Calu3 (cell line): ENCODE results near the gene LRRC25. TPM values are rescaled to one million over a fixed set of nuclear protein-coding genes. Genes with fewer than 3 reads are reported as not detected.

ENCODE experiments used
- BruUV-seq: library from RNA; stranded (reverse); fragments of 400-500 nt; replicated peaks from 2 replicates; lab custom pipeline; 2021; lab: Mats Ljungman, UMichigan
- CTCF ChIA-PET: fragments of 300-600 bp; sonication (Branson Sonifier 250); formaldehyde crosslinking; loops from one replicate; lab custom pipeline; 2022; ENCODE audit warnings: antibody characterized with exemption; lab: Charles Lee
- DNase-seq: peaks from one replicate; pipeline ENCODE4 v3.0.0; 2022
- H3K27ac Mint-ChIP-seq: one replicate; pipeline ENCODE4 v1.8.0; 2022; ENCODE audit warnings: mixed read lengths; ENCODE audit not compliant: unreplicated experiment
- H3K27me3 Mint-ChIP-seq: one replicate; pipeline ENCODE4 v1.8.0; 2022; ENCODE audit warnings: mixed read lengths; ENCODE audit not compliant: unreplicated experiment
- H3K36me3 Mint-ChIP-seq: one replicate; pipeline ENCODE4 v1.8.0; 2022; ENCODE audit warnings: mild to moderate bottlenecking, moderate library complexity, mixed read lengths; ENCODE audit not compliant: insufficient read depth, unreplicated experiment
- H3K4me1 Mint-ChIP-seq: one replicate; pipeline ENCODE4 v1.8.0; 2022; ENCODE audit warnings: mild to moderate bottlenecking, low read depth, mixed read lengths; ENCODE audit not compliant: unreplicated experiment
- H3K4me3 Mint-ChIP-seq: one replicate; pipeline ENCODE4 v1.8.0; 2022; ENCODE audit warnings: mild to moderate bottlenecking, low read depth, moderate library complexity, mixed read lengths; ENCODE audit not compliant: unreplicated experiment
- H3K9me3 Mint-ChIP-seq: one replicate; pipeline ENCODE4 v1.8.0; 2022; ENCODE audit warnings: low read depth, mixed read lengths; ENCODE audit not compliant: unreplicated experiment
- intact Hi-C: fragments of 100-400 bp; cut with micrococcal nuclease; formaldehyde crosslinking; loops from one replicate; pipeline ENCODE4 v1.10.0; 2022; ENCODE audit not compliant: unreplicated experiment
- total RNA-seq: library from RNA; stranded (reverse); gene quantifications from 2 replicates; pipeline ENCODE4 v1.2.3, GENCODE V29; 2022
- TF ChIP-seq, protein P1 (sequence below): fragments of 200-600 bp; IDR thresholded peaks from one replicate; pipeline ENCODE4 v1.8.0; 2022; ENCODE audit warnings: antibody characterized with exemption; ENCODE audit not compliant: unreplicated experiment

The LRRC25 gene
- total RNA-seq, 1 experiment from 2014 or later, result not detected

DNA sequence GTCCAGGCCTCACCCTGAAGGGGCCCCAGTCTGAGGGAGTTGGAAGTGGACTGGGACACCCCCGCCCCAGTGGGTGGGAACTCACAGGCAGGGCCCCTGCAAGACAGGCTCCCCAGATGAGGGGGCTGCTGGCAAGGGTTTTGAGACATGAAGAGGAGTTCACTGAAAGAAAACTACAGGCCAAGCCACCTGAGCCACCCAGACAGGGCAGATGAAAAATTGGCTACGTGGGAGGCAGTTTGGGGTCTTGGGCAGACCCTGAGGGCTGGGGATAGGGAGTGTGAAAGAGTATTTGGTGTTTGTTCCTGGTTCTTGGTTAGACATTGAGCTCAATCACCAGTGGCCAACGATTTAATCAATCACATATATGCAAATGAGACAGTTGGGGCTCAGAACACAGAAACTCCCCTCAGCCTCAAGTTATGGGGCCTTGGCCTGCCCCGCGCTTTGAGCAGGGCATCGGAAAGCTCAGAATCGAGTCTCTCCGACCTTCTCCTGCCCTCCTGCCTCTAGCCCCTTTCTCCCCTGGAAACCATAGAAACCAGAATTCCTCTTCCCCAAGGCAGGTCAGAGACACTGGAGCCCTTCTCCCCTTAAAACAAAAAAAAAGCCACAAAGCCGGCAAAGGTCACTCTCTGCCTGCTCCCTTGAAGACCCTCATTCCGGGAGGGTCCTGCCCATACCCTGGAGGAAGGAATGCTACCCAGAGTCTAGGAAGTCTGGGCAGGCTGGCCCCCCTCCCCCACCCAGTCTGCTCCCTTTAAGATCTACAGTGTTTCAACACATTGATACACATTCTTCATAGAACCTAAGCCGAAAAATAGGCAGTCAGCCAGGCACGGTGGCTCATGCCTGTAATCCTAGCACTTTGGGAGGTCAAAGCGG is 41.8 kb upstream of the LRRC25 start:
- peaks cover 2% of the 10 kb centered on the region for H3K9me3 Mint-ChIP-seq
- CTCF ChIA-PET, result interaction anchor here (0.7 kb wide), 1 partner anchor 208 kb away, joined by 3 read pairs; no protein-coding TSS in a partner anchor
- BruUV-seq, result no TSS peak
- peaks cover 61% of the 10 kb centered on the region for H3K36me3 Mint-ChIP-seq
- intact Hi-C loops, result no loop called here
- TF ChIP-seq, protein P1, sequence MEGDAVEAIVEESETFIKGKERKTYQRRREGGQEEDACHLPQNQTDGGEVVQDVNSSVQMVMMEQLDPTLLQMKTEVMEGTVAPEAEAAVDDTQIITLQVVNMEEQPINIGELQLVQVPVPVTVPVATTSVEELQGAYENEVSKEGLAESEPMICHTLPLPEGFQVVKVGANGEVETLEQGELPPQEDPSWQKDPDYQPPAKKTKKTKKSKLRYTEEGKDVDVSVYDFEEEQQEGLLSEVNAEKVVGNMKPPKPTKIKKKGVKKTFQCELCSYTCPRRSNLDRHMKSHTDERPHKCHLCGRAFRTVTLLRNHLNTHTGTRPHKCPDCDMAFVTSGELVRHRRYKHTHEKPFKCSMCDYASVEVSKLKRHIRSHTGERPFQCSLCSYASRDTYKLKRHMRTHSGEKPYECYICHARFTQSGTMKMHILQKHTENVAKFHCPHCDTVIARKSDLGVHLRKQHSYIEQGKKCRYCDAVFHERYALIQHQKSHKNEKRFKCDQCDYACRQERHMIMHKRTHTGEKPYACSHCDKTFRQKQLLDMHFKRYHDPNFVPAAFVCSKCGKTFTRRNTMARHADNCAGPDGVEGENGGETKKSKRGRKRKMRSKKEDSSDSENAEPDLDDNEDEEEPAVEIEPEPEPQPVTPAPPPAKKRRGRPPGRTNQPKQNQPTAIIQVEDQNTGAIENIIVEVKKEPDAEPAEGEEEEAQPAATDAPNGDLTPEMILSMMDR, result no peak
- peaks cover 25% of the 10 kb centered on the region for H3K4me1 Mint-ChIP-seq
- peak overlapping the region; percentile 33 for H3K27ac Mint-ChIP-seq
- peak; percentile 37 for DNase-seq
- H3K27me3 Mint-ChIP-seq, result no peaks in the 10 kb centered on the region
- peak overlapping the region; percentile 72 for H3K4me3 Mint-ChIP-seq

GRCh38 chr19:18438331-18439024 is 41.1 kb upstream of the LRRC25 start:
- CTCF ChIA-PET, result no interaction called here
- peaks cover 61% of the 10 kb centered on the region for H3K36me3 Mint-ChIP-seq

DNA sequence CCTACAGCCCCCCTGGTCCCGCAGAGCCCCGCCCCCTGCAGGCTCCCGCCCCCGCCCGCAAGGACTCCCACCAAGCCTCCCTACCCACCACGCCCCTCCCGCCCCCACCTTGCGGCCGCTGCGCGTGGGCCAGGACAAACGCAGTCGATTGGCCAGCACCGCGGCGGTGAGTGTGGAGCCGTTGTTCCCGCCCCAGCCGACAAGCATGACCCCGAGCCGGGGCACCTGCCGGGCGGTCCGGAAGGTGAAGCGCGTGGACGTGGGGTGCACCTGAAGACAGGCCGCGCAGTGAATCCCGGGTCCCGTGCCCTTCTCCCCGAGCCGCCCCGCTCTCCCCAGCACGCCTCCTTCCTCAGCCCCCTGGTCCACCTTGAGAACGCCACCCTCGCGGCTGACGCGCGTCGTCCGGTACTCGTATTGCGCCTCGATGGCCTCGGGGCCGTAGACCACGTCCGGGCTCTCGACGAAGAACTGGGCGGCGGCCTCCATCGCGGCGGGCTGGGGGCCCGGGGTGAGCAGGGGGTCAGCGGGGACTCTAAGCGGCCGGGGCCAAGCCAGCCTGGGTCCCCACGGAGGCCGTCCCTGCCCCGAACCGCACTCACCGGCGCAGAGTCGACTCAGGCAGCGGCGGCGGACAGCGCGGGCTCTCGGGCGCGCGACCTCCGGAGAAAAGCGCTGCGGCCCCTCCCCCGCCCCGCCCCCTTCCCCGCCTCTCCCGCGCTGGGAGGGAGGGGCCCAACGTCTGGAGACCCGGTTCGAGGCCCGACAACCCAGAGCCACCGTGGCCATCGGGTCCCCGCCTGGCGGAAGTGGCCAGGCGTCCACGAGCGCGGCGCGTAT is 40.3 kb upstream of the LRRC25 start, which contains the start of gene ISYNA1:
ISYNA1 (minus strand) TSS at position 643 of the 840 bp plus-strand sequence; CDS start at position 489, 154 bp downstream.
- Mint-ChIP-seq H3K36me3 (peaks cover 57% of the 10 kb centered on the region), H3K9me3 (peaks cover 2% of the 10 kb centered on the region), H3K27me3 (no peaks in the 10 kb centered on the region), H3K4me3 (peak within 1 kb of the TSS; percentile 72), H3K4me1 (peaks cover 24% of the 10 kb centered on the region), H3K27ac (peak within 1 kb of the TSS; percentile 33)
- TSS peak; percentile 16 for BruUV-seq
- TF ChIP-seq, protein P1, result no peak
- intact Hi-C loops, result no loop called here
- CTCF ChIA-PET, result interaction anchor here (0.6 kb wide), 1 partner anchor 163 kb away, joined by 5 read pairs; no protein-coding TSS in a partner anchor
- peak; percentile 45 for DNase-seq

More at GRCh38 chr19:18438331-18439024, 41.1 kb upstream of the LRRC25 start:
- no TSS peak for BruUV-seq
- Mint-ChIP-seq H3K27me3 (no peaks in the 10 kb centered on the region), H3K4me1 (peaks cover 25% of the 10 kb centered on the region), H3K27ac (peak overlapping the region; percentile 33), H3K4me3 (peak overlapping the region; percentile 72), H3K9me3 (peaks cover 2% of the 10 kb centered on the region)
- TF ChIP-seq, protein P1, result no peak
- intact Hi-C loops, result no loop called here
- DNase-seq, result peak; percentile 40
